Trophoblast cell (in vitro differentiated cells and primary cell): Measurements from ENCODE around the gene DNMT3A.

Experiments
- DNase-seq, 2 donors: peaks; one replicate each; pipeline ENCODE4 v3.0.0-alpha.2; 2016
- H2AFZ ChIP-seq: 2 replicates; pipeline ENCODE4 v1.6.1; 2013; ENCODE audit warnings: low read length, moderate library complexity, mild to moderate bottlenecking; ENCODE audit not compliant: insufficient read depth, poor library complexity
- H2AK5ac ChIP-seq: 2 replicates; pipeline ENCODE4 v1.6.1; 2013; ENCODE audit warnings: mild to moderate bottlenecking, low read length
- H2BK120ac ChIP-seq: 2 replicates; pipeline ENCODE4 v1.6.1; 2013; ENCODE audit warnings: low read length, mild to moderate bottlenecking, moderate library complexity; ENCODE audit not compliant: insufficient read depth, poor library complexity
- H2BK12ac ChIP-seq: 2 replicates; pipeline ENCODE4 v1.6.1; 2013; ENCODE audit warnings: mild to moderate bottlenecking, low read length, moderate library complexity
- H2BK5ac ChIP-seq: 2 replicates; pipeline ENCODE4 v1.6.1; 2013; ENCODE audit warnings: low read length, low read depth, moderate library complexity, mild to moderate bottlenecking; ENCODE audit not compliant: poor library complexity
- H3K14ac ChIP-seq: 2 replicates; pipeline ENCODE4 v1.6.1; 2013; ENCODE audit warnings: mild to moderate bottlenecking, low read length
- H3K18ac ChIP-seq: 2 replicates; pipeline ENCODE4 v1.6.1; 2013; ENCODE audit warnings: mild to moderate bottlenecking, low read length
- H3K23ac ChIP-seq: 2 replicates; pipeline ENCODE4 v1.6.1; 2013; ENCODE audit warnings: low read length
- H3K27ac ChIP-seq: 2 replicates; pipeline ENCODE4 v1.5.1; 2013; ENCODE audit warnings: low read depth, mild to moderate bottlenecking, inconsistent platforms, low read length, moderate library complexity
- H3K27me3 ChIP-seq: 2 replicates; pipeline ENCODE4 v1.6.1; 2013; ENCODE audit warnings: inconsistent platforms, mild to moderate bottlenecking, low read length, moderate library complexity; ENCODE audit not compliant: insufficient read depth
- H3K36me3 ChIP-seq, 2 experiments: 1 replicate in 1 of 2; 2 replicates in 1 of 2; pipeline ENCODE4 v1.6.1; 2013; ENCODE audit warnings: low read length in 2 of 2, mild to moderate bottlenecking in 2 of 2, moderate library complexity in 1 of 2; ENCODE audit not compliant: insufficient read depth in 2 of 2, control insufficient read depth in 1 of 2
- H3K4ac ChIP-seq: 2 replicates; pipeline ENCODE4 v1.6.1; 2013; ENCODE audit warnings: low read depth, mild to moderate bottlenecking, low read length, moderate library complexity
- H3K4me1 ChIP-seq, 2 experiments: 1 replicate in 1 of 2; 2 replicates in 1 of 2; pipeline ENCODE4 v1.6.1; 2013; ENCODE audit warnings: low read length in 2 of 2, mild to moderate bottlenecking in 2 of 2, moderate library complexity in 1 of 2; ENCODE audit not compliant: insufficient read depth in 2 of 2, control insufficient read depth in 1 of 2
- H3K4me2 ChIP-seq: 2 replicates; pipeline ENCODE4 v1.6.1; 2013; ENCODE audit warnings: inconsistent platforms, mild to moderate bottlenecking, low read length, moderate library complexity
- H3K4me3 ChIP-seq: 2 replicates; pipeline ENCODE4 v1.5.1; 2013; ENCODE audit warnings: mild to moderate bottlenecking, low read depth, low read length, inconsistent platforms
- H3K79me1 ChIP-seq: one replicate; pipeline ENCODE4 v1.6.1; 2013; ENCODE audit warnings: low read length
- H3K79me2 ChIP-seq: 2 replicates; pipeline ENCODE4 v1.6.1; 2013; ENCODE audit warnings: low read length, mild to moderate bottlenecking; ENCODE audit not compliant: control insufficient read depth, insufficient read depth, poor library complexity
- H3K9ac ChIP-seq: 2 replicates; pipeline ENCODE4 v1.6.1; 2013; ENCODE audit warnings: mild to moderate bottlenecking, low read length
- H3K9me3 ChIP-seq: 2 replicates; pipeline ENCODE4 v1.6.1; 2013; ENCODE audit warnings: low read depth, mild to moderate bottlenecking, control low read depth, inconsistent platforms, low read length; ENCODE audit not compliant: insufficient read depth
- H4K12ac ChIP-seq: 2 replicates; pipeline ENCODE4 v1.6.1; 2013; ENCODE audit warnings: low read depth, mild to moderate bottlenecking, low read length, moderate library complexity
- H4K8ac ChIP-seq: 2 replicates; pipeline ENCODE4 v1.6.1; 2013; ENCODE audit warnings: low read depth, mild to moderate bottlenecking, low read length, moderate library complexity
- H4K91ac ChIP-seq: one replicate; pipeline ENCODE4 v1.6.1; 2013; ENCODE audit warnings: low read depth, mild to moderate bottlenecking, low read length, moderate library complexity
- WGBS: extraction: QIAGEN DNeasy Blood & Tissue Kit; methylation state at CpG from one replicate; pipeline ENCODE4 v1.1.7; 2013; ENCODE audit warnings: missing lambda C conversion rate; ENCODE audit not compliant: insufficient read length, insufficient coverage; ENCODE audit errors: extremely low coverage; 5-methylcytosine and 5-hydroxymethylcytosine counted together

DNMT3A gene

DNA sequence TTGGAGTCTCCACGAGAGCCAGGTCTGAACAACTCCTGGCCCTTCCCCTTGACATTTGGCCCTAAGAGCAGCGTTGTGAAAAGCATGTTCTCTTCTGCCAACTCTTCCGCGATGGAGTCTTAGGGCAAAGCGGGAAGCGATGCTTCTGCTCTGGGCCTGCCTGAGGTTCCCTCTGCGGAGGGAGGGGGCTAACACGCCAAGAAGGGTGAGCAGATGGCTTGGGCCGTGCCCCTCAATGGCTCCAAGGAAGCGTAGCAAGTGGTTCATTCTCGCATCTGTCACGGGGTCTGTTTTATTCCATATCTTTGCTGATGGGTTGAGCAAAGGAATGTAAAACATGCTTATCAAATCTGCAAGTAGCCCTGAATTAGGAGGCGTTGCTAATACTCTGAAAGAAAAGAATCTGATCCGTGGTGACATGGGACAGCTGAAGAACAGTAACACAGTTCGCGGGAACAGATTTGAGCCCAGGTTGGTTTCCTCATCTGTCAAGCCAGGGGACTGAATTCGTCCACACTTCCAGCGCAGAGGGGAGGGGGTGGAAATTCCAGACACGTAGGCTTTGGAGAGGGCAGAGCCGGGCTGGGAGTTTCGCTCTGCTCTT lies 38.0 kb downstream of the DNMT3A start:
- H2AK5ac ChIP-seq = no peak overlapping the region
- DNase-seq = no peak
- H2AFZ ChIP-seq = no peak overlapping the region
- H3K27ac ChIP-seq = no peak overlapping the region
- no peak overlapping the region for H2BK5ac ChIP-seq
- no peak overlapping the region for H4K8ac ChIP-seq
- H3K27me3 ChIP-seq = no peaks in the 10 kb centered on the region
- no peak overlapping the region for H2BK120ac ChIP-seq
- no peaks in the 10 kb centered on the region for H3K36me3 ChIP-seq
- H3K9ac ChIP-seq = no peak overlapping the region
- no peak overlapping the region for H2BK12ac ChIP-seq
- no peaks in the 10 kb centered on the region for H3K9me3 ChIP-seq
- no peaks in the 10 kb centered on the region for H3K79me2 ChIP-seq
- H4K12ac ChIP-seq = no peak overlapping the region
- no peak overlapping the region for H3K4ac ChIP-seq
- no peaks in the 10 kb centered on the region for H3K79me1 ChIP-seq
- peaks cover 3 to 9% of the 10 kb centered on the region in 2 experiments for H3K4me1 ChIP-seq
- no peak overlapping the region for H3K4me3 ChIP-seq
- WGBS = no CpG with 5 or more reads among the region's 21 CpGs
- H3K18ac ChIP-seq = no peak overlapping the region
- no peak overlapping the region for H3K14ac ChIP-seq
- H3K4me2 ChIP-seq = no peak overlapping the region
- no peak overlapping the region for H4K91ac ChIP-seq
- H3K23ac ChIP-seq = no peak overlapping the region

GRCh38 chr2:25302758-25303375 lies 38.9 kb downstream of the DNMT3A start:
- Histone ChIP-seq H2BK5ac (no peak overlapping the region), H3K4me3 (no peak overlapping the region)

DNA sequence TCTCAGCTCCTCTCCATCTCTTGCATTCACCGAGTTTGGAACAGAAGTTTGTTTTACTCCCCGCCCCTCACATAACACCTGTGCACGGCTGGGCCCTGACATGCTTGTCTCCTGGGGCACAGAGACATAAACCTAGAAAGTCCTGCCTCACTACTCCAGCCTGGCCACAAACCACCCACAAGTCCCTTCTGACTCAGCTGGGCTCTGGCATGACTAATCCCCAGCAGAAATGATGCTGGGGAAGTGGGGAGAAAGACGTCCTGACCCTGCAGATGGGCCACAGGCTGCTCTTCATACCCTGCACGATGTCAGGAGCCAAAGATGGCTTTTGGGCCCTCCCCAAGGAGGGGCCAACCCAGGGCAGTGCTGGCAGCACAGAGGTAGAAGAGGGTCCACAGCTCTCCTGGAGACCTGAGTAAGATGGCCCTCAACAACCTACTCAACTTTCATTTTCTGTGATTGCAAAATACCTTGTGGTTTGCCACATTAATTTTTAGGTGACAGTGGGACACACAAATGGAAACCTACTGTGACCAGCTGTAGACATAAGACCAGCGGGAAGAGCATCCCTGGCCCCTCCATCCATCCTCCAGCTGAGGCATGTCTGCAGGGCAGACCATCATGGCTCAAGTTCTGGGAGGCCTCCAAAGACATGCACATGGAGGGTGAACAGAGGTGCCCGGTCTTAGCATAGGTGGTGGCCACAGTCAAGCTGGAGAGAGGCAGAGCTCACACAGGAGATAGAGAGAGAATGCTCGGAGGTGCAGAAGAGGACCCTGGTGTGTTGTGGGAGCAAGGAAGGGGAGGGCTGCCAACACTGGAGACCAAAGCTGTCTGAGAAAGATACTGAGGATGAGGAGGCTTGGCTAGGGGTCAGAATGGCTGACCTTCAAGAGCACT lies 40.0 kb downstream of the DNMT3A start:
- H3K9ac ChIP-seq = no peak overlapping the region
- no peak overlapping the region for H2AFZ ChIP-seq
- H3K4me1 ChIP-seq = peaks cover 3 to 9% of the 10 kb centered on the region in 2 experiments
- no CpG with 5 or more reads among the region's 8 CpGs for WGBS
- no peak overlapping the region for H2AK5ac ChIP-seq
- H3K36me3 ChIP-seq = no peaks in the 10 kb centered on the region
- H3K4me2 ChIP-seq = no peak overlapping the region
- H4K8ac ChIP-seq = no peak overlapping the region
- no peaks in the 10 kb centered on the region for H3K9me3 ChIP-seq
- no peaks in the 10 kb centered on the region for H3K79me2 ChIP-seq
- no peaks in the 10 kb centered on the region for H3K27me3 ChIP-seq
- no peak overlapping the region for H3K23ac ChIP-seq
- H2BK5ac ChIP-seq = no peak overlapping the region
- no peak overlapping the region for H4K12ac ChIP-seq
- no peak overlapping the region for H2BK12ac ChIP-seq
- H3K27ac ChIP-seq = no peak overlapping the region
- H3K79me1 ChIP-seq = no peaks in the 10 kb centered on the region
- H3K4ac ChIP-seq = no peak overlapping the region
- no peak overlapping the region for H4K91ac ChIP-seq
- no peak overlapping the region for H3K18ac ChIP-seq
- no peak overlapping the region for H3K14ac ChIP-seq
- DNase-seq = peak in 1 of 2 donors; percentile 20
- H3K4me3 ChIP-seq = no peak overlapping the region
- H2BK120ac ChIP-seq = no peak overlapping the region

More at GRCh38 chr2:25302758-25303375, 38.9 kb downstream of the DNMT3A start:
- no peak overlapping the region for H3K4me2 ChIP-seq
- no peak overlapping the region for H2AK5ac ChIP-seq
- WGBS = no CpG with 5 or more reads among the region's 9 CpGs
- H3K4ac ChIP-seq = no peak overlapping the region
- no peak overlapping the region for H2BK120ac ChIP-seq
- DNase-seq = no peak
- H3K23ac ChIP-seq = no peak overlapping the region
- no peak overlapping the region for H4K8ac ChIP-seq
- H3K79me1 ChIP-seq = no peaks in the 10 kb centered on the region
- no peak overlapping the region for H3K18ac ChIP-seq
- H4K91ac ChIP-seq = no peak overlapping the region
- H3K79me2 ChIP-seq = no peaks in the 10 kb centered on the region
- H3K36me3 ChIP-seq = no peaks in the 10 kb centered on the region
- no peak overlapping the region for H3K27ac ChIP-seq
- no peak overlapping the region for H3K9ac ChIP-seq
- peaks cover 3 to 9% of the 10 kb centered on the region in 2 experiments for H3K4me1 ChIP-seq
- no peak overlapping the region for H4K12ac ChIP-seq
- H3K9me3 ChIP-seq = no peaks in the 10 kb centered on the region
- H3K27me3 ChIP-seq = no peaks in the 10 kb centered on the region
- no peak overlapping the region for H2AFZ ChIP-seq
- H2BK12ac ChIP-seq = no peak overlapping the region
- H3K14ac ChIP-seq = no peak overlapping the region

- no peaks in the 10 kb centered on the region for H3K79me2 ChIP-seq
- no peak overlapping the region for H4K91ac ChIP-seq
- no peak overlapping the region for H2AK5ac ChIP-seq
- H2BK120ac ChIP-seq = no peak overlapping the region
- H3K36me3 ChIP-seq = no peaks in the 10 kb centered on the region
- H3K79me1 ChIP-seq = no peaks in the 10 kb centered on the region
- H3K14ac ChIP-seq = no peak overlapping the region
- DNase-seq = no peak
- no peak overlapping the region for H3K18ac ChIP-seq
- H2BK5ac ChIP-seq = no peak overlapping the region
- H3K4me1 ChIP-seq = peaks cover 3 to 10% of the 10 kb centered on the region in 2 experiments
- H2BK12ac ChIP-seq = no peak overlapping the region
- H3K4ac ChIP-seq = no peak overlapping the region
- H3K27me3 ChIP-seq = no peaks in the 10 kb centered on the region
- H3K9ac ChIP-seq = no peak overlapping the region
- no peak overlapping the region for H4K12ac ChIP-seq
- H2AFZ ChIP-seq = no peak overlapping the region
- no peak overlapping the region for H3K27ac ChIP-seq
- no peak overlapping the region for H4K8ac ChIP-seq
- no peak overlapping the region for H3K4me2 ChIP-seq
- no CpG with 5 or more reads among the region's 12 CpGs for WGBS
- no peaks in the 10 kb centered on the region for H3K9me3 ChIP-seq
- H3K23ac ChIP-seq = no peak overlapping the region
- no peak overlapping the region for H3K4me3 ChIP-seq
Observed at GRCh38 chr2:25300001-25300400, 41.7 kb downstream of the DNMT3A start.
